ENCODE data around the gene DNLZ.

DNLZ gene

DNA sequence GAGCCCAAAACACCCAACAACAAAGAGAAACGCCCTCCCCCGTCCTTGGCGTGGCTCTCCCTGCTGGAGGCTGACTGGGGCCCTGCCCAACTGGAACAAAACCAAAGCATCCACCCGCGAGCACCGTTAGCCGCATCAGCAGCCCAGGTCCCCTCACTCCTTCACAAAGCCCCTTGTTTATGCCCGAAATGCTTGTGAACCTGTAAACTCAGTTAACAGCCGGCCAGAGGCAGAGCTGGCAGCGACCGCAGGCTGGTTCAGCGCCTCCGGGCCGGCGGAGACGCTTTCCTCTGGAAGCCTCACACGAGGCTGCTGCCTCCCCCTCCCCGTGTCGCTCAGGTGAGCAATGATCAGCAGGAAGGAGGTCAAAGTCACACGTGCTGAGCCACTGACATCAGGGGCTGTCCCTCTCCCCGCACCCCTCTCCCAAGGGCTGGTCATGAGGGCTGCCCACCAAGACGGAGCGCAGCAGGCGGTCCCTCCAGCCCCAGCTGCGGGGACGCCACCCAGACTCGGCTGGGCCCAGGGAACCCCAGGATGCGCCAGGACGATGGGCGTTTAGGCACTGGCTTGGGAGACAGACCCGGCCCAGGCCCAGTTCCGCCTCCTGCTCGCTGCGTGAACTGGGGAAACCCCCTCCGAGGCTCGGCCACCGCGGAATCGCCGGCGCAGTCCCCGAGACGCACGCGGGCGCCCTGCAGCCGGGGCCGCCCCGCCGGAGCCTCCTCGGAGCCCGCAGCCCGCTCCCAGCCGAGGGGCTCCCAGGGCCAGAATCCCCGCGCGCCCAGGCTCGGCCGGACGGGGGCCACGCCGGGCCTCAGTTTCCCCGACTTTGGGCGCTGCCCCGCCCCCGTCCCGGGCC is 35.9 kb upstream of the DNLZ start:
- intact Hi-C loops (cut with DNase I) = loop anchor here (5.0 kb wide), 2 partner anchors 37 to 43 kb away; partner anchors contain the start of gene DNLZ
- peak in 4 of 42 donors; percentile 16 to 23 (median 22) for DNase-seq

DNA sequence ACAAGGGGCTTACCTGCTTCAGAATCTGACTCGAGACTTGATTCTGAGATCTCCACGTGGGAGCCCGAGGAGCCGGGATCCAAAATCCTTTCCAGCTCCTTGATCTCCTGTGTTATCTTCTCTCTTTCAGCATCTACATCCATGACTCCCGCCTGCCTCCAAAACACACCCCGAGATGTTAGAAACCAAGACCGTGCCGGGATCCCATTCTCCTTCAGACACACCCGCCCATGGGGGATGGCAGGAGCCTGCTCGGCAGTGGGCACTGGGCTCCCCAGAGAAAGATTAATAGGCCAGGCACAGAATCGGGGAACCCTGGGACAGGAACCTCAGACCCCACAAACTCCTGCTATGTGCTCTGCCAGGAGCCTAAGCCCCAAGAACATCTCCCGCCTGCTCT is 34.7 kb upstream of the DNLZ start:
- intact Hi-C loops (cut with DNase I) = no loop called here
- no peak for DNase-seq

DNA sequence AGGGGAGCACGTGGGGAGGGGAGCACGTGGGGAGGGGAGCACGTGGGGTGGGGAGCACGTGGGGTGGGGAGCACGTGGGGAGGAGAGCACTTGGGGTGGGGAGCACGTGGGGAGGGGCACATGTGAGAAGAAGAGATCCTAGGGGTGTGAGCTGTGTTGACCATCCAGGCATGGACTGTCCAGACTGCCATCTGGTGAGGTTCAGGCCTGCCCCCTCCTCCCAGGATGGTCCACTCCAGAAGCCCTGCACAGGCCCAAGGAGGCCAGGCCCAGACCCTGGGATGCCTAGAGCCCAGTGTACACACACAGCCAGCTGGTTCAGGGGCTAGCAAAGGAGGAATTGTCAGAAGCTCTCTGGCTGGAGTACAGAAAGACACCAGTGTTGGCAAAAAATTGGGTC is 34.1 kb upstream of the DNLZ start:
- intact Hi-C loops (cut with DNase I) = no loop called here
- DNase-seq = no peak

DNA sequence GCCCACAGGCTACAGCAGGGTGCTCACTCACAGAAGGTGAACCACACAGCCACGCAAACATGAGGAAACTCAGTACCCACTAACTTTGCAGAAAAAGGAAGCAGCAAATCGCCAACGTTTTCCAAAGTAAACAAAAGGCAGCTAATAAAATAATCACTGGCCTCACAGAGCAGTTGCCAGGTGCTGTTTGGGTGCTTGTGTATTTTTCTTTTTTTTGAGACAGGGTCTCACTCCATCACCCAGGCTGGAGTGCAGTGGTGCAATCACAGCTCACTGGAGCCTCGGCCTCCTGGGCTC is 32.6 kb upstream of the DNLZ start:
- intact Hi-C loops (cut with DNase I) = no loop called here
- DNase-seq = no peak

DNA sequence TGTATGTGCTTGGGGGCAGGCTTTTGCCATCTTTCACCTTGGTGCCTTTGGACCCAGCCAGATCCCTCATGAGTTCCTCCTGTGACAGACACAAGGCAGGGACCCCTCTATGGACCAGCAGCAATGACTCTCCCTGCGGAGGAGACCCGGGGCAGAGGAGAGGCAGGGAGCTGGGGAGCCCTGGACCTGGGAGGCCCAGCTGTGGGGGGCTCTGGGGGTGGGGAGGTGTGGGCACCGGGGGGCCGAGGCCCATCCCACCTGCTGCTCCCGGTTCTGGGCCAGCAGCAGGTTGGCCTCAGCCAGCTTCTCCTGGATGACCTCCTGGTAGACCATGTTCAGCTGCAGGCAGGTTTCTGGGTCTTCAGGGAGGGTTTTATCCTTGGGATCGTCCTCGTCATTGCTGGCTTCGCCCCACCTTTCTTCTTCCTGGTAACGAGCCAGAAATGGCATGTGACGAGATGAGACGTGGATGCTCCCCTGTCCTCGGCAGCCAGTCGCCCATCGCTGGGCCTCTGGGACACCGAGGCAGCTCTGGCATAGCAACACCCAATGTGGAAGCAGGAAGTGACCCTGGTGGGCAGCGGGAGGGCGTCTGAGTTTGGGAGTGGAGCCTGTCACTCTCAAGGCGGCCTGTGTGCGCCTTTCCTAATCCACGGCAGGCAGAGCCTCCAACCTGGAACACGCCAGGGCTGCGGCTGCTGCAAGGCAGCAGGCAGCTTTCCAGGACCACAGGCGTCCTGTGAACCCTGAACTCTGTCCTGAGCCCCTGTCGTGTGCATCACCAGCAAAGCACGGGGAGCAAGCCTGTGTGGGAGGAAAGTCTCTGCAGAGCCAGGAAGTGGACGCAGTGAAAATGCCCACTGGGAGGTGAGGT is 32.0 kb upstream of the DNLZ start:
- intact Hi-C loops (cut with DNase I) = no loop called here
- no peak for DNase-seq

DNA sequence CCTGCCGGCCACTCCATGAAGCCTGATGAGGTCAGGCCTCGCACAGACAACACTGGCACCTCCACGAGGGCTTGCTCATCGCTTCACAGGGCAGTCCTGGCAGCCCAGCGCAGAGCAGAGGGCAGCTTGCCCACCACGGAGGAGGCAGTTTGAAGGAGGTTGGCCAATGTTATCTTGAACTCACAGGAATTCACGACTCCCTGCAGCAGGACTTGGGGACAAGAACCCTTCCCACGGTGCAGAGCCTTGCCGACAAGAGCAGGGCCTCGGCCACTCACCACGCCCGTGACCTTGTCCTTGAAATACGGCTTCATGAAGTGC is 31.4 kb upstream of the DNLZ start:
- DNase-seq = no peak
- intact Hi-C loops (cut with DNase I) = no loop called here

DNA sequence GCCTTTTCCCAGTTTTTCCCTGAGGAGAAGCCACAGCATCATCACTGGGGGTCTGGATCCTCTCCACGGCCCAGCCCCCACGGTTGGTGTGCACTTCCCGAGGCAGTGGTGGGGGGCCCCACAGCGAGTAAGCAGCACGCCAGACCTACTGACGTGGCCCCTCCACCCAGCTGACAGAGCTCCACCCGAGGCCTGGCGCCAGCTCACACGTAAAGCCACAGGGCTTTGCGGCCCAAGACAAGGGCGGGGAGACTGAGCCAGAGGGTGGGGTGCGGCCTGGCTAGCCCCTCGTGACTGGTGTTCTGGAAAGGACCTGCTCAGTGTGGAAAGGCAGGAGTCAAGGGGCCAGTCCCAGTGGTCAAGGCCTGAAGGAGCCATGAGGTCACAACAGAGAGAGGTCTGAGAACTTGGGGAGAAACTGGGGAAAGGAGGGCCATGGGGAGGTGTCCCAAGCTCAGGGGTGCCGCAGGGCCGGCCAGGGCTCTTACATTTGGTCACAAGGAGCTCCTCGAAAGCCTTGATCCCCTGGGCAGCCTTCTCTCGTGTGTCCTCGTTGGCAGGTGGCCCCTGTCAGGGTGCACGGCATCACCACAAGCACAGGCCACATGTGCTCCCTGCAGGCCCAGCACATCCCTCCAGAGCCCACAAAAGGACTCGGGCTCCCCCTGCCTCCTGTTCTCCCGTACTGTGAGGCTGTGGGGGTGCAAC is 30.9 kb upstream of the DNLZ start:
- intact Hi-C loops (cut with DNase I) = no loop called here
- no peak for DNase-seq

DNA sequence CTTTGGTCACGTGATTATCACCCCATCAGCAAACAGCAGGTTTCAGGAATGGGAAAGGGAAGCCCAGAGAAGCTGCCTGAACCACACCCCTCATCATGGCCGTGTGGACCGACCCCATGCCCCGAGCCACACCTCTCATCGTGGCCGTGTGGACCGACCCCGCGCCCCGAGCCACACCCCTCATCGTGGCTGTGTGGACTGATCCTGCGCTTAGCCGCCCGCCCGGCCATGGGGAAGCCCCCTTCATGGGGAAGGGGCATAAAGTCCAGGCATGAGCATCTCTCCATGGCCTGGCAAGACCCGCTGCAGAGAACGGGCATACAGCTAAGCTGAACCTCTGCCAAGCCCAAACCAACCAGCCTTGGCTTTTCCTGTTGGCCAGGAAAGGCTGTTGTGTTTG is 30.0 kb upstream of the DNLZ start:
- intact Hi-C loops (cut with DNase I) = no loop called here
- no peak for DNase-seq

DNA sequence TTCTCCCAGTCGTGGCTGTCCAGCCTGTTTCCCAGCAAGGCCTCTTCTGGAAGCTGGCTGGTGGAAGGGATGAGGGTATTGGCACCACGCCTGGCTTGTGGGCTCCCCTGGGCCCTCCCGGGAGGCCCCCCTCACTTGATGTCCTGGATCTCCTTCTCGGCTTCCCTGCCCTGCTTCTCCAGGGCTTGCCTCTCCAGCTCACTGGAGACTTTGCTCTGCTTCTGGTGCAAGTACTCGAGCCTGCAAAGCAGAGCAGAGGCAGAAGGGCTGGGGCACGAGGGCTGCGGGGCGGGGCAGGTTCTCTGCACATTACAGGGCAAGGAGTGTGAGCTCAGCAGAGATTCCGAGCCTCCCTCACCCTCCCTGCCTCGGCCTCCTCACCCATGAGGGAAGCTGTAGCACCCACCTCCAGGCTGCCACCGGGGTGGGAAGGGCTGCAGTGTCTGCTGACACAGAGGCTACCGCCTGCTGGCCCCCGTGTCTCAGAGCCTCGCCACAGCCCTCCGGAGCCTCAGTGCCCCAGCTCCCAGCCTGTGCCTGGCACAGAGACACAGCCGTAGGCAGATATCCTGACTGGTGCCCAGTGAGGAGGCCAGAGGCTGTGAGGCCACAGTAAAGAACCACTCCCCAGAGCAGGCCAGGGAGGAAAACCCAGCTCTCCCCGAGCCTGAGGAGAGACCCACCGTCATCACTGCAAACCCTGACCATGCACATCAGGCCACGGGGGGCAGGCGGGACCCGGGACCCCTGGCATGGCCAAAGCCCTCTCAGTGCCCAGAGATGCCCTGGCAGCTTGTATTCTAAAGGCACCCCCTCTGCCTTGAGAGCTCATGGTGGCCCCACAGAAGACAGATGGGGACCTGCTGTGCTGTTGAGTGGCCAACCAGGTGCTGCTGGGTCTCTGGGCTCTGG is 29.2 kb upstream of the DNLZ start:
- intact Hi-C loops (cut with DNase I) = no loop called here
- DNase-seq = peak in 38 of 42 donors; percentile 51 to 93 (median 76)

DNA sequence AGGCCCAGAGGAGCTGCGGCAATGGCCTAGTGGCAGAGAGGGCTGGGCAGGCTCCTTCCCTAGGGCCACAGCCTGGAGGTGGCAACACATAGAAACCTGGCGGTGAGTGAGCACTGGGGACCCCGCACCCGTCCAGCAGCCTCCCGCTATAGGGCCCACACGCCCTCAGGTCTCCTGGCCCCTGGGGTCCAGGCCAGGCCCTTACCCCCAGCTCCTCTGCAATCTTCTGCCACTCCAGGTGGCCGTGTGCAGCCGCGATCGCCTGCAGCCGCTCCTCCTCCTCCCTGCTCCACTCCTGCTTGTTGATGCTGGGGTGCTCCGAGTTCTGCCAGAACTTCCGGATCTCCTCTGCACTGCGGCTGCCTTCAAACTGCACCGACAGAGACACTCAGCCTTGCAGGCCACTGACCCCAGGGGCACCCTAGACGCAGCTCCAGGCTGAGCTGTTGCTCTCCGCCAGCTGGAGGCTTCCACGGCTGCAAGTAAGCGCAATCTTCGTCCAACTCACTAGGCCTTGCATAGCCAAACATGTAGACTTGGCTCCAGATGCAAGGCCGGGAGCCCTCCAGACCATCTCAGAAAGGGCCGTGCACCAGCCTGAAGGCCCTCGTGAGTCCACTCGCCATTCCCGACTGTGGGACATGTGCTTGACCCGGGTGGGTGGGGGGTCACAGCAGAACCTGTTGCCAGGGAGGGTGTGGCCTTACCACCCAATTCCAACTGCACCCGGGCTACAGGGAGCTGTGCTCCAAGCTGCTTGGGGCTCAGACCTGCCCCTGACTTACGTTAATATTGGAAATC is 28.4 kb upstream of the DNLZ start:
- intact Hi-C loops (cut with DNase I) = no loop called here
- DNase-seq = no peak

DNA sequence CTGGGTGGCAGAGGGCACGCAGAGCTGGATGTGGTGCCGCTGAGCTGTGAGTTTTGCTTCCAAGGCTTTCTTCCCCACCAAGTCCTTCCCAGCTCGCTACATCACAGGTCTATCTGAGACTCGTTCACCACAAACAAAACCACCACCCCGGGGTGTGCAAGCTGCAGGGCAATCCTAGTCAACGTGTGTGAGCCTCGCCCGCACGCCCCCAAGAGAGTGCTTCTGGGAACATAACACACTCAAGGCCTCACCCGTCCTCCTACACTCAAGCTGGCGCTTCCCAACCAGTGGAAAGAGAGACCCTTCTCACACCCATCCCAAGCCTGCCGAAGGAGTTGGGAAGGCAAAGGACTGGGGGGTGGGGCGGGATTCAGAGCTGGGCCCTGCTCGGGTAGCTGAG is 25.9 kb upstream of the DNLZ start:
- intact Hi-C loops (cut with DNase I) = no loop called here
- peak in 41 of 42 donors; percentile 38 to 91 (median 70) for DNase-seq

DNA sequence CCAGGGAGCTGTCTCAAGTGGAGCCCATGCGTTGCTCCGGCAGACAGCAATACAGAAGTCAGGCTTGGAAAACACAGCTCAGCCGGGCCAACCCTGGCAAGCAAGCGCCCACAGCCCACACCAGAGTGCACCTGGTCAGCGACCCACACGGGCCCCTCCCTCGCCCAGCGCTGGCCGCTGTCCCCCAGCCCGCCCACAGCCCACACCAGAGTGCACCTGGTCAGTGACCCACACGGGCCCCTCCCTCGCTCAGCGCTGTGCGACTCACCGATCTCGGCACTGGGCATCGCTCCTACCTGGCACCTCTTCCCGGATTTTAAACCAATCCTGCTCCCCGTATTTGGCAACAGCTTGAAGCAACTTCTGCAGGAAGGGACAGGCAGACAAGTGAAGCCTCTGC is 23.7 kb upstream of the DNLZ start:
- intact Hi-C loops (cut with DNase I) = no loop called here

DNA sequence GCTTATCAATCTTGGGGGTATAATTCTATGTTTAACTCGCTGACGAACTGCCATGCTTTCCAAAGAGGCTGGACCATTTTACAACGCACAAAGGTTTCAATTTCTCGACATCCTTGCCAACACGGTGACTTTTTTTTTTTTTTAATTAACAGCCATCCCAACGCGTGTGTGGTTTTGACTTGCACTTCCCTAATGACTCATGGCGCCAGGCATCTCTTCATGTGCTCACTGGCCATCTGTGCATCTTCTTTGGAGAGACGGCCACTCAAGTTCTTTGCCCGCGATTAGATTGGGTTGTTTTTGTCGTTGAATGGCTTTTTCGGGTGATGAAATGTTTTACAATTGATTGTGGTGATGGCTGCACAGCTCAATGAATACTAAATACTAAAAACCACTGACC is 22.5 kb upstream of the DNLZ start:
- intact Hi-C loops (cut with DNase I) = no loop called here

More for the DNA sequence above, 23.7 kb upstream of the DNLZ start:
- no peak for DNase-seq

DNA sequence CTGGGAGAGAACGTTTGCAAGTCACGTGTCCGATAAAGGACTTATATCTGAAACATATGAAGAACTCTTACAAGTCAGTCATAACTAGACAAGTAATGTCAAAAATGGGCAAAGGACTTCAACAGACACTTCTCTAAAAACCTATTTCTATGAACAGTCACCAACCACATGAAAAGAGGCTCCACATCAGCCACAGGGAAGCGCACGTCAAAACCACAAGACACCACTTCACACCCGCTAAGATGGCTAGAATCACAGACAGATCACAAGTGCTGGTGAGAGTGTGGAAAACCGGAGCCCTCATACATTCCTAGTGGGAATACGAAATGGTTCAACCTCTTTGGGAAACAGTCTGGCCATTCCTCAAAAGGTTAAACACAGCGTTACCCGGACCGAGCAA is 21.5 kb upstream of the DNLZ start:
- intact Hi-C loops (cut with DNase I) = no loop called here
- DNase-seq = no peak

More for the DNA sequence above, 22.5 kb upstream of the DNLZ start:
- DNase-seq = no peak

DNA sequence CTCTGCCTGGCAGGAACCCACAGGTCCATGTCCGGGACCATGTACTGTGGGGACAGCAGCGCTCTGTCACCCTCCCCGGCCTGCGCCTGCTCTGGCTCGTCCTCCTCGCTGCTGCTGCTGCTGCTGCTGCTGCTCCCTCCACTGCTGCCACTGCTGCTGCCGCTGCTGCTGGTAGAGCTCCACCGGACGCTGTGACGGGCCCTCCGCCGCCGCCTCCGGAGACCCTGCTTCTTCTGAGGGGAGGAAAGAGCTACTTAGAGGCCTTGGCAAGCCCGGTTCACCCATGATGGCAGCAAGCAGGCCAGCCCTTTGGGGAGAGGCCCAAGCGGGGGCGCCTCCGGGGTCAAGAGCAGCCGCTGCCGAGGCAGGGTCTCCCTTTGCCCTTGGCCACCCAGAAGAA is 19.9 kb upstream of the DNLZ start:
- intact Hi-C loops (cut with DNase I) = no loop called here

DNA sequence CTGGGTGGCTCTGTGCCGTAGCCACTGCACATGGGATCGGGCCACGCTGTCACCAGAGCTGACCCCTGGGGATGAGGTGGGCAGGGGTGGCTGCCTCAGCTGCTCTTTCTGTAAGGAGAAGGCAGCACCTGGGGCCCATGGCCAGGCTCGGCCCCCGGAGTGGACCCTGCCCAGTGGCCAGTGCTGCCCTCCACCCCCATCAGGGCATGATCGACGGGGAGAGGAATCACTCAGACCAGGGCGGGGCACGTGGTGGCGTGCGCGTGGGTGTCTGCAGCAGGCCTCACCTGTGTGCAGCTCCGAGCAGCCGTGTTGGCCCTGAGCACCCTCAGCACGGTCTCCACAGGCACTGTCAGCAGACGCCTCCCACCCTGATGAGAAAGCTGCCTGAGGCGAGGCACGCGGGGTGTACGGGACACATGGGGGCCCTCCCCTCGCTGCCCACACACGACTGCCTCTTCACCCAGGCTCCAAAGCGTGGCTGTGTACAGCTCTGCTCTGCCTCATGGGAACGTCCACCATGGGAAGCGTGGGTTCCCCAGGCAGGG is 18.5 kb upstream of the DNLZ start:
- DNase-seq = peak; percentile 44 to 94 (median 78)
- intact Hi-C loops (cut with DNase I) = no loop called here

More for the DNA sequence above, 19.9 kb upstream of the DNLZ start:
- DNase-seq = no peak

DNA sequence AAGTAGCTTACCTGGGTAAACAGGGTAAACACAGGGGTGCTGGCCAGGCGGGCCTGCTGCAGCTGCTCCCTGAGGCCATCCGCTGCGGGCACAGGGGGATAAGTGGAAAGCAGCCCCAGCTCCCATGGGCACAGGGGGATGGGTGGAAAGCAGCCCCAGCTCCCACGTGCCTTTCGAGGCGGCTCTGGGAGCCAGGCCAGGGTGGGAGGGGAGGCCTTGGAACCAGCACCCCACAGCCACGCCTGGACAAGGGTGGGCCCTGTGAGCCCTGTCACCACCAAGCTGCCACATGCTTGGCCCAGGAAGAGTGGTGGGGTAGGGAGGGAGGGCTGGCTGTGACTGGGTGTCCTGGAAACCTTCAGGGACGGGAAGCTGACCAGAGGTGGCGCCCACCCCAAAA is 17.8 kb upstream of the DNLZ start:
- peak in 9 of 42 donors; percentile 25 to 54 (median 37) for DNase-seq

DNA sequence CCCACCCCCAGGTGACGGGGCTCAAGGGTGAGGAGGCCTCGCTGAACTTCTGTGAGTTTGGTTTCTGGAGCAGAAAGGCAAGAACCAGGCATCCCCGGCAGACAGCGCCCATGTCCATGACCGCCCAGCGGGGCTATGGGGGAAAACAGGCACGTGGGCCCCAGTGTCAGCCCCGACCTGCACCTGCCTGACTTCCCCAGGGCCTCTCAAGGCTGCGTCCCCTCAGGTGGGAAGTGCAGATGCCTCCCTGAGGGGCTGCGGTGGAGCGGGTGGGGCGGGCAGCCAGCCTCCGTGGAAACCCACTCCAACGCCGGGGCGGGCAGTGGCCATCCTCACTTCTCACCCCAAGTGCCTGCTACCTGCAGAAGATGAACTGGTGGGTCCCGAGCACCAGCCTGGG is 16.8 kb upstream of the DNLZ start:
- intact Hi-C loops (cut with DNase I) = no loop called here
- DNase-seq = no peak

More for the DNA sequence above, 17.8 kb upstream of the DNLZ start:
- intact Hi-C loops (cut with DNase I) = no loop called here

Data from head of caudate nucleus (tissue), 42 donors.